Panc1 (cell line): ENCODE results near the gene PALD1. TPM values are rescaled to one million over a fixed set of nuclear protein-coding genes. Genes with fewer than 3 reads are reported as not detected.

ENCODE experiments used
- ATAC-seq: fragments of 200-7000 bp; cut with Tn5 transposase; 2 replicates; pipeline ENCODE4 v1.9.1; 2020; ENCODE audit warnings: mild to moderate bottlenecking, moderate library complexity
- BruUV-seq: library from RNA; stranded (reverse); fragments of 400-500 nt; replicated peaks from 2 replicates; lab custom pipeline; 2021; lab: Mats Ljungman, UMichigan
- CTCF ChIA-PET: fragments of 300-600 bp; sonication (Branson Sonifier 250); formaldehyde crosslinking; loops from one replicate; lab custom pipeline; 2022; ENCODE audit warnings: antibody characterized with exemption; lab: Charles Lee
- POLR2A ChIA-PET: fragments of 300-600 bp; sonication (Branson Sonifier 250); formaldehyde crosslinking; loops from one replicate; lab custom pipeline; 2022; ENCODE audit warnings: antibody characterized with exemption; lab: Charles Lee
- DNase-seq: peaks from one replicate; pipeline ENCODE4 v3.0.0-alpha.2; 2010; ENCODE audit warnings: low read depth, low spot score
- H3K27ac ChIP-seq: 2 replicates; pipeline ENCODE4 v1.5.1; 2011; ENCODE audit warnings: mild to moderate bottlenecking, low read length, inconsistent platforms
- H3K27me3 ChIP-seq: fragments of 200-500 bp; sonication (Bioruptor generic); 2 replicates; pipeline ENCODE4 v1.6.0; 2014; ENCODE audit warnings: low read length, inconsistent platforms; ENCODE audit not compliant: control insufficient read depth, insufficient read depth
- H3K36me3 ChIP-seq: fragments of 200-500 bp; sonication (Bioruptor generic); 2 replicates; pipeline ENCODE4 v1.5.1; 2014; ENCODE audit warnings: inconsistent platforms, mild to moderate bottlenecking, low read length, moderate library complexity; ENCODE audit not compliant: control insufficient read depth, insufficient read depth
- H3K4me1 ChIP-seq: 2 replicates; pipeline ENCODE4 v1.5.1; 2011; ENCODE audit warnings: inconsistent platforms, mild to moderate bottlenecking, low read length, moderate library complexity; ENCODE audit not compliant: control insufficient read depth, insufficient read depth
- H3K4me3 ChIP-seq, 2 experiments: 2 replicates each; pipeline ENCODE4 v1.5.1; 2011 to 2012; ENCODE audit warnings: low read depth in 2 of 2, low read length in 2 of 2, mild to moderate bottlenecking in 2 of 2, inconsistent platforms in 1 of 2, moderate library complexity in 1 of 2
- H3K9me3 ChIP-seq: fragments of 200-500 bp; sonication (Bioruptor generic); 2 replicates; pipeline ENCODE4 v1.5.1; 2014; ENCODE audit warnings: low read depth, mild to moderate bottlenecking, inconsistent platforms, low read length, moderate library complexity; ENCODE audit not compliant: control insufficient read depth, insufficient read depth
- CTCF ChIP-seq: fragments of 450-650 bp; IDR thresholded peaks from 2 replicates; pipeline ENCODE4 v1.5.1; 2017; ENCODE audit warnings: mild to moderate bottlenecking
- POLR2AphosphoS5 ChIP-seq: IDR thresholded peaks from 2 replicates; pipeline ENCODE4 v1.6.1; 2012; ENCODE audit warnings: mild to moderate bottlenecking, low read depth, low read length, moderate library complexity
- REST ChIP-seq, 2 experiments: IDR thresholded peaks; 2 replicates each; pipeline ENCODE4 v1.6.1; 2011 to 2012; ENCODE audit warnings: low read depth in 2 of 2, control low read depth in 1 of 2, low read length in 1 of 2, mild to moderate bottlenecking in 1 of 2, moderate library complexity in 1 of 2; ENCODE audit not compliant: insufficient read depth in 1 of 2
- SIN3A ChIP-seq: IDR thresholded peaks from 2 replicates; pipeline ENCODE4 v1.6.1; 2012; ENCODE audit warnings: low read depth, mild to moderate bottlenecking, low read length, moderate library complexity, borderline replicate concordance; ENCODE audit not compliant: insufficient read depth
- TCF7L2 ChIP-seq: IDR thresholded peaks from 2 replicates; pipeline ENCODE4 v1.6.1; 2011; ENCODE audit warnings: mild to moderate bottlenecking, low read depth, low read length, inconsistent platforms
- in situ Hi-C: cut with HindIII; loops from 2 replicates; pipeline ENCODE4 v1.10.0; 2016; ENCODE audit warnings: low sequenced_read_pairs, low pct_unique_long_range_greater_than_20kb
- intact Hi-C: fragments of 100-400 bp; cut with micrococcal nuclease; formaldehyde crosslinking; loops from one replicate; pipeline ENCODE4 v1.10.0; 2022; ENCODE audit not compliant: unreplicated experiment
- total RNA-seq: library from RNA; stranded (reverse); gene quantifications from one replicate; pipeline ENCODE4 v1.2.1, GENCODE V29; 2021; ENCODE audit not compliant: unreplicated experiment

PALD1 gene
- total RNA-seq, 1 experiment from 2014 or later: 3.0 TPM

GRCh38 chr10:70510904-70511303 is 32.3 kb downstream of the PALD1 start:
- H3K27me3 ChIP-seq: no peaks in the 10 kb centered on the region
- ChIA-PET CTCF (no interaction called here), POLR2A (interaction anchor here (0.7 kb wide), 1 partner anchor 56 kb away, joined by 4 read pairs; no protein-coding TSS in a partner anchor)
- intact Hi-C loops (no loop called here), in situ Hi-C loops (no loop called here)
- ATAC-seq (no peak), DNase-seq (no peak)
- no peak overlapping the region for H3K27ac ChIP-seq
- TF ChIP-seq TCF7L2 (no peak), POLR2AphosphoS5 (no peak), SIN3A (no peak), REST (IDR thresholded peaks at IDR 0.05; ENCODE audit: insufficient read depth in 1 of 2, low read depth in 2 of 2, low read length in 1 of 2) (no peak), CTCF (no peak)
- H3K4me1 ChIP-seq: no peaks in the 10 kb centered on the region
- H3K9me3 ChIP-seq: no peaks in the 10 kb centered on the region
- no peak overlapping the region for H3K4me3 ChIP-seq
- BruUV-seq: no TSS peak
- H3K36me3 ChIP-seq: no peaks in the 10 kb centered on the region

- Histone ChIP-seq H3K4me3 (no peak overlapping the region), H3K27me3 (no peaks in the 10 kb centered on the region), H3K4me1 (no peaks in the 10 kb centered on the region), H3K27ac (no peak overlapping the region), H3K36me3 (no peaks in the 10 kb centered on the region), H3K9me3 (no peaks in the 10 kb centered on the region)
- DNase-seq (no peak), ATAC-seq (no peak)
- TF ChIP-seq POLR2AphosphoS5 (no peak), REST (IDR thresholded peaks at IDR 0.05; ENCODE audit: insufficient read depth in 1 of 2, low read depth in 2 of 2, low read length in 1 of 2) (no peak), TCF7L2 (no peak), SIN3A (no peak), CTCF (no peak)
- CTCF ChIA-PET: interaction anchor here (0.6 kb wide), 1 partner anchor 17 kb away, joined by 7 read pairs; no protein-coding TSS in a partner anchor
- in situ Hi-C loops: no loop called here
- POLR2A ChIA-PET: no interaction called here
- no TSS peak for BruUV-seq
- intact Hi-C loops: no loop called here
Measured at GRCh38 chr10:70512149-70512639, 33.6 kb downstream of the PALD1 start.
